NCI-H2171 (cell line): Measurements from ENCODE around the gene ZNF236.

ENCODE experiments used
- DNase-seq: peaks from one replicate; lab custom pipeline; 2025; lab: John Stamatoyannopoulos, UW

Gene ZNF236

DNA sequence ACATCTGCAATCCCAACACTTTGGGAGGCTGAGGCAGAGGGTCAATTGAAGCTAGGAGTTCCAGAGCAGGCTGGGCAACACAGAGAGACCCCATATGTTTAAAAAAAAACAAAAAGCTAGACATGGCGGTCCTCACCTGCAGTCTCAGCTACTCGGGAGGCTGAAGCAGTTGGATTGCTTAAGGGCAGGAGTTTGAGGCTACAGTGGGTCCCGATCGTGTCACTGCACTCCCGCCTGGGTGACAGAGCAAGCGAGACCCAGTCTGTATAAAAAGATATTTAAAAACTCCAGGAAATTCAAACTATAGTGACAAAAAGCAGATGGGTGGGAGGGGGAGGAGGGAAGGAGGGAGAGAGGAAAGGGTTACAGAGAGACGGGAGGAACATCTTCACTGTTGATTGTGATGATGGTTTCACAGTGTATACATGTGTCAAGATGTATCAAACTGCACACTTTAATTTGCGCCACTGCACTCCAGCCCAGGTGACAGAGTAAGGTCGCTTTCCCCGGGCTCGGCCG lies 942 bp upstream of the ZNF236 start:
- no peak for DNase-seq

GRCh38 chr18:76821875-76822505 lies 367 bp upstream of the ZNF236 start:
- DNase-seq, result no peak

DNA sequence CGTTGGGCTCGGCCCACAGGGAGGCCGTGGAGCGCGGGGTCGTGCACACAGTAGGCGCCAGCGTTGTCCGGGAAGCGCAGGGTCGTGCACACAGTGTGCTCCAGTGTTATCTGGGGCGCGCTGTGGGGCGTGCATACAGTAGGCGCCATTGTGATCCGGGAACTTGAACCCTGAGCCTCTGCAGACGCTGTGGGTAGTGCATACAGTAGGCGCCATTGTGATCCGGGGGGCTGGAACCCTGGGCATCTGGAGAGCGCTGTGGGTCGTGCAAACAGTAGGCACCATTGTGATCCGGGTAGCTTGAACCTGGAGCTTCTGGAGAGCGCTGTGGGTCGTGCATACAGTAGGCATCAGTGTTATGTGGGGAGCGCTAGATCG lies 793 bp downstream of the ZNF236 start:
- no peak for DNase-seq

GRCh38 chr18:76823587-76824011 lies 1.2 kb downstream of the ZNF236 start:
- DNase-seq, result no peak

- DNase-seq, result no peak
Measured at GRCh38 chr18:76824145-76824676, 1.9 kb downstream of the ZNF236 start.

DNA sequence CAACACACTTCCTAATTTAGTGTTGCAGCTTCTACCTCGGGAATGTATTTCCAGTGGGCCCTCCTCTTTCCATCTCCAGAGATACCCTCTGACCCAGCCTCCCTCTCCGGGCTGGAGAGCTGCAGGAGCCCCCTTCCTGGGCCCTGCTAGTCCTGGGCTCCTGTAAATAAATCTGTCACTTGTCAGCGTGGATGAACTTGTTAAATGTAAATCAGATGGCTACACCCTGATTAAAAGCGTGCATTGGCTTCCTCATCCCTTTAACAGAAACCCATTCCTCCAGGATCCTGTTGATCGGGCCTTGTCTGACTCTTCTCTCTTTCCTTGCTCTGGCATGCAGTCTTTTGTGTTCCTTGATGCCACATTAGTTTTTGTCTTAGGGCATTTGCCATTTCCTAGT lies 2.4 kb downstream of the ZNF236 start:
- DNase-seq, result no peak

DNA sequence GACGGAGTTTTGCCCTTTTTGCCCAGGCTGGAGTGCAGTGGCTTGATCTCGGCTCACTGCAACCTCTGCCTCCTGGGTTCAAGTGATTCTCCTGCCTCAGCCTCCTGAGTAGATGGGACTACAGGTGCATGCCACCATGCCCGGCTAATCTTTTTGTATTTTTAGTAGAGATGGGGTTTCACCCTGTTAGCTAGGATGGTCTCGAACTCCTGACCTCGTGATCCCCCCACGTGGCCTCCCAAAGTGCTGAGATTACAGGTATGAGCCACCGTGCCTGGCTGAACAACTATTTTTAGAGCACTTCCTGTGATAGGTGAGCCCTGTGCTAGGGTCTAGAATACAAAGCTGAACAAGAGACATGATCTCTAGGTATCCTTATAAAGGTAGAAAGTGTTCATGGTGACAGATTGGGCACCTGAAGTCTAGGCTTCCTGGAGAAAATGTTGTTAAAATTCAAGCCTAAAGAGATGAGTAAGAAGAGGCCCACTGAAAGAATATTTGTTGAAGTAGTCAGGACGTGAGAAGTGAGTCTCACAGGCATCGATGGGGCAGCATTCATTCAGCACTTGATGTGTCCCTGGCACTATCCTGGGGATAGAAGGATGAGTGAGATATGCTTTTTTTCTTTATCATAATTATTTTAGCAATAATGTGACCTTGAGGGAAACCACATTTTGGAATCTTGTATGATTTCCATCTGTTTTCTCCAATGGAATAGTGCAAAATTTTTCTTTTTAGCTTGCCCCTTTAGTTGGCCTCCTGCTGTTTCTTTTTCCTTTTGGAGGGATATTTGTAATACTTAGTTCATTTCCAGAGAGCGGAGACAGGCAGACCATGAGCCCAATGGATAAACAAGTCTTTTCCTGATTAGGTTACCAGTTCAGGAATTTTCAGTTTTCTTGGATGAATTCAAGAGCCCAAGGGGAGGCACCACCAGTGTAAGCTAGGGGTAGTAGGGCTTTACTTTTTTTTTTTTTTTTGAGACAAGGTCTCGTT lies 5.1 kb downstream of the ZNF236 start:
- DNase-seq, result no peak

GRCh38 chr18:76834379-76834778 lies 12.0 kb downstream of the ZNF236 start:
- no peak for DNase-seq

GRCh38 chr18:76835380-76835779 lies 13.0 kb downstream of the ZNF236 start:
- no peak for DNase-seq

GRCh38 chr18:76837071-76837470 lies 14.7 kb downstream of the ZNF236 start:
- no peak for DNase-seq

DNA sequence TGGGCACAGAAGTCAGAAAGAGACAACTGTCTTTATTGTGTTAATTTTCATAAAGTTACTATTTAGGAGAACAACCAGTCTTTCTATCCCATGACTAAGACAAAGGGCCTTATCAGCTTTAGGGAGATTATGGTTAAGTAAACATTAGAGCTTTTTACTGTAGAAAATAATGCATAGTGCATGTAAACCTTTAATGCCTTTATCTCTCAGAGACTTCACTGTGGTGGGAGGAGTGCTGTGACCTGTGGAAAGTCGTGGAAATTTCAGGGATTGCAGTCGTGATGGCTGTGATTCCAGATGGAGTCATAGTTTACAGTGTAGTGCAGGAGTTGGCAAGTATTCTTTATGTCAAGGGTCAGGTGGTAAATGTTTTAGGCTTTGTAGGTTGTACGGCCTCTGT lies 15.8 kb downstream of the ZNF236 start:
- no peak for DNase-seq

GRCh38 chr18:76839086-76839794 lies 16.9 kb downstream of the ZNF236 start:
- DNase-seq, result no peak

GRCh38 chr18:76842837-76843530 lies 20.6 kb downstream of the ZNF236 start:
- DNase-seq, result no peak

DNA sequence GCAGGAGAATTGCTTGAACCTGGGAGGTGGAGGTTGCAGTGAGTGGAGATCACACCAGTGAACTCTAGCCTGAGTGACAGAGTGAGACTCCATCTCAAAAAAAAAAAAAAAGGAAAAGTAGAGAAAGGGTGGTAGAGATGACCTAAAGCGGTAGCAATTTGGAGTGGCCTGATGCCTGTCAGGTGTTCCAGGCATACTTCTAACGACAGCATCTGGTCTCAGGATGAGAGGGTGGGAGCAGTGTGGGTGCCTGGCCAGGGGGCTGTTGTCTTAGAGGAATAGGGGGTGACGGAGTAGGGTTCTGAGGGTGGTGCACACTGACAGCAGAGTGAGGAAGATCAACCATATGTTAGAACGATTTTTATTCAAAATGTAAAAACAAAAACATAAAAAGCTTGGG lies 21.8 kb downstream of the ZNF236 start:
- DNase-seq, result no peak

DNA sequence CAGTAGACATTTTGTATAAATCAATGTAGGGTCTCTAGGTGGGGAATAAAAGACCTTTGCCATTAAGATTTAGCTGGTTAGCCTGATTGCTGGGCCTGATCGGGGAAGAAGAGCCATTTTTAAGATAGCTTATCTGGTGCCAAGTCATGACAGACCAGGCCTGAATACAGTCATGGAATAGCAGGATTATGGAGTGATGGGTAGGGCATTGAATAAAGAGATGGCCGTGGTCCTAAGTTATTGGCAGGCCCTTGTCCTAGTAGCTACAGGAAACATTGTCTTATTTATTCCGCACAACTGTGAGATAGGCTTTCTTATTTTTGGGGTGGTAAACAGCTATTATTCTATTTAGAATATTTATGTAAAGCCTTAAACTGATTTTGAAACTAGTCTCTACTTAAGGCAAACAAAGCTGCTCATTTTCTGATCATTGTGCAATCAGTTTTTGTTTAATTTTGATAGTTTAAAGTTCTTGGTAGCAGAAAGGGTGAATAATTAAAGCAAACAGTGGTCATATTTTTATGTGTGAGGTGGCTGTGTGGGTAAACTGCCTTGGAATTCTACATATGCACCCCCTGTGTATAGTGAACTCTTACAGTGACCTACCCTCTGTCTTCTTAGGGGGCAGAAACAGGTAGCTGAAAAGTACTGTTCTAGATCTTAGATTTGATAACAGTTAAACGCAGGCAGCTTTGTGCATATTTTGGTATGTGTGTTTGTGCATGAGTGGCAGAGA lies 22.6 kb downstream of the ZNF236 start:
- no peak for DNase-seq

GRCh38 chr18:76846217-76846616 lies 23.9 kb downstream of the ZNF236 start:
- DNase-seq, result no peak

- DNase-seq, result no peak
Measured at GRCh38 chr18:76847916-76848315, 25.6 kb downstream of the ZNF236 start.

GRCh38 chr18:76850112-76850511 lies 27.8 kb downstream of the ZNF236 start:
- no peak for DNase-seq

DNA sequence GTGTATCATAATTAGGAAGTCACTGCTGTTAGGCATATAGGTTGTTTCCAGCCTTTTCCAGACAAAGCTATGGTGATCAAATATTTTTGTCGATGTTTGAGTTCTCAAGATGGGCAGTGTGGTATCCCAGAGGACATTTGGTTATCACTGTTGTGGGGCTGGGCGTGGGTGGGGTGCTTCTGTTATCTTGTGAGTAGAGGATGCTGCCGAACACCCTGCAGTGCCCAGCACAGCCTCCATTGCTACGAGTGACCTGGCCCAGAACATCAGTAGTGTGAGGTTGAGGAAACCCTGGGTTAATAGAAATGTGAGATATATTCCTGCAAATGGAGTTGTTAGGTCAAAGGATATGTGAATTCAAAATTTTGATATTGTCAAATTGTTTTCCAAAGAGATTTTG lies 33.2 kb downstream of the ZNF236 start:
- DNase-seq, result no peak

GRCh38 chr18:76857476-76857875 lies 35.1 kb downstream of the ZNF236 start:
- no peak for DNase-seq
